ENCODE results near the gene MORN1. TPM values are rescaled to one million over a fixed set of nuclear protein-coding genes. Genes with fewer than 3 reads are reported as not detected.

The MORN1 gene
- total and polyA plus RNA-seq, 10 of the 15 experiments (the other 5 are each of a cell fraction or from before 2014, with no cell fraction given), result 0.76 to 7.9 (median 5.5) TPM

DNA sequence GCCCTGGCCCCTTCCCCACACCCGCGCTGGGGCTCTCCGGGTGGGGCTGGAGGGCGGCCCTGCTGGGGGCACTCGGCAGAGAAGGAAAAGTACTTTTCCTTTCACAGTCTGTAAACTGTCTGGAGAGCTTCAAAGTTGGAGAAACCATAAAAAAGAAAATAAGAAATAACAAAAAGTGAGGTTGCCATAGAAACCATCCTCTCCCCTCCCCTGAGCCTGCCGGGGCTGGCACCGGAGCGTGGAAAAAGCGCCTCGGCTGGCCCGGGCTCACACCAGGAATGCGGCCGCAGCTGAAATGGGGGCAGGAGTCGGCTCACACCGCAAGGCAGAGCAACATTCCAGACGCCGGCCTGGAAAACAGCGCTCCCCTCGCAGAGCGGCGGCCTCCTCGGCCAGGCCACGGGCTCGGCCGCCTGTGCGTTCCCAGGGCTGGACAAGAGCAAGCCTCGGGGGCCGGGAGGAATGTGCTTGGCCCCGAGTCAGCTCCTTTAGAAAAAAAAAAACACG is 69.2 kb downstream of the MORN1 start:
- Histone ChIP-seq H3K9ac (ENCODE audit: control insufficient read depth, insufficient read depth, low read length) (no peak overlapping the region), H3K9me3 (replicated peaks; ENCODE audit: control insufficient read depth, insufficient read depth, low read length) (no peaks in the 10 kb centered on the region; the same call in 2 of the 3 replicates), H4K20me1 (ENCODE audit: control insufficient read depth, insufficient read depth) (no peaks in the 10 kb centered on the region), H3K79me2 (ENCODE audit: control insufficient read depth, insufficient read depth, low read length) (no peaks in the 10 kb centered on the region), H3K4me1 (ENCODE audit: control insufficient read depth, insufficient read depth, low read length) (no peaks in the 10 kb centered on the region), H3K4me2 (ENCODE audit: control insufficient read depth, insufficient read depth) (no peak overlapping the region), H3K27ac (ENCODE audit: control insufficient read depth, insufficient read depth) (no peak overlapping the region), H2AFZ (ENCODE audit: control insufficient read depth, low read depth, low read length) (no peak overlapping the region), H3K4me3 (no peak overlapping the region), H3K27me3 (replicated peaks in 1 of 2; ENCODE audit: control insufficient read depth in 2 of 2, insufficient read depth in 2 of 2, low read length in 1 of 2) (no peaks in the 10 kb centered on the region), H3K36me3 (ENCODE audit: control insufficient read depth in 2 of 2, insufficient read depth in 2 of 2, low read length in 1 of 2) (no peaks in the 10 kb centered on the region)
- in situ Hi-C loops (cut with MboI) (no loop called here), intact Hi-C loops (cut with micrococcal nuclease; ENCODE audit: unreplicated experiment) (no loop called here)
- WGBS (ENCODE audit: insufficient coverage, insufficient replicate concordance, low lambda C conversion rate, missing lambda C conversion rate), result 35% methylated on average over 30 of the region's 30 CpGs
- ChIA-PET RAD21 (ENCODE audit: unreplicated experiment) (no interaction called here), POLR2A (no interaction called here), SMC1A (ENCODE audit: uncharacterized antibody, unreplicated experiment) (no interaction called here), CTCF (no interaction called here)
- no peak for DNase-seq (ENCODE audit: low read depth, low spot score)
- TF ChIP-seq, protein P1, sequence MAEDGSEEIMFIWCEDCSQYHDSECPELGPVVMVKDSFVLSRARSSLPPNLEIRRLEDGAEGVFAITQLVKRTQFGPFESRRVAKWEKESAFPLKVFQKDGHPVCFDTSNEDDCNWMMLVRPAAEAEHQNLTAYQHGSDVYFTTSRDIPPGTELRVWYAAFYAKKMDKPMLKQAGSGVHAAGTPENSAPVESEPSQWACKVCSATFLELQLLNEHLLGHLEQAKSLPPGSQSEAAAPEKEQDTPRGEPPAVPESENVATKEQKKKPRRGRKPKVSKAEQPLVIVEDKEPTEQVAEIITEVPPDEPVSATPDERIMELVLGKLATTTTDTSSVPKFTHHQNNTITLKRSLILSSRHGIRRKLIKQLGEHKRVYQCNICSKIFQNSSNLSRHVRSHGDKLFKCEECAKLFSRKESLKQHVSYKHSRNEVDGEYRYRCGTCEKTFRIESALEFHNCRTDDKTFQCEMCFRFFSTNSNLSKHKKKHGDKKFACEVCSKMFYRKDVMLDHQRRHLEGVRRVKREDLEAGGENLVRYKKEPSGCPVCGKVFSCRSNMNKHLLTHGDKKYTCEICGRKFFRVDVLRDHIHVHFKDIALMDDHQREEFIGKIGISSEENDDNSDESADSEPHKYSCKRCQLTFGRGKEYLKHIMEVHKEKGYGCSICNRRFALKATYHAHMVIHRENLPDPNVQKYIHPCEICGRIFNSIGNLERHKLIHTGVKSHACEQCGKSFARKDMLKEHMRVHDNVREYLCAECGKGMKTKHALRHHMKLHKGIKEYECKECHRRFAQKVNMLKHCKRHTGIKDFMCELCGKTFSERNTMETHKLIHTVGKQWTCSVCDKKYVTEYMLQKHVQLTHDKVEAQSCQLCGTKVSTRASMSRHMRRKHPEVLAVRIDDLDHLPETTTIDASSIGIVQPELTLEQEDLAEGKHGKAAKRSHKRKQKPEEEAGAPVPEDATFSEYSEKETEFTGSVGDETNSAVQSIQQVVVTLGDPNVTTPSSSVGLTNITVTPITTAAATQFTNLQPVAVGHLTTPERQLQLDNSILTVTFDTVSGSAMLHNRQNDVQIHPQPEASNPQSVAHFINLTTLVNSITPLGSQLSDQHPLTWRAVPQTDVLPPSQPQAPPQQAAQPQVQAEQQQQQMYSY (CRISPR knock-in tag; IDR thresholded peaks at IDR 0.05), result no peak
- TF ChIP-seq SUPT20H (IDR thresholded peaks at IDR 0.05; ENCODE audit: borderline replicate concordance, control insufficient read depth, low read depth, low read length), result no peak
- TF ChIP-seq MTA2 (IDR thresholded peaks at IDR 0.05; ENCODE audit: low read depth), result no peak
- no peak for TF ChIP-seq EZH2 (IDR thresholded peaks at IDR 0.05; ENCODE audit: borderline replicate concordance, control insufficient read depth, low read depth, low read length)
- TF ChIP-seq, protein P2, sequence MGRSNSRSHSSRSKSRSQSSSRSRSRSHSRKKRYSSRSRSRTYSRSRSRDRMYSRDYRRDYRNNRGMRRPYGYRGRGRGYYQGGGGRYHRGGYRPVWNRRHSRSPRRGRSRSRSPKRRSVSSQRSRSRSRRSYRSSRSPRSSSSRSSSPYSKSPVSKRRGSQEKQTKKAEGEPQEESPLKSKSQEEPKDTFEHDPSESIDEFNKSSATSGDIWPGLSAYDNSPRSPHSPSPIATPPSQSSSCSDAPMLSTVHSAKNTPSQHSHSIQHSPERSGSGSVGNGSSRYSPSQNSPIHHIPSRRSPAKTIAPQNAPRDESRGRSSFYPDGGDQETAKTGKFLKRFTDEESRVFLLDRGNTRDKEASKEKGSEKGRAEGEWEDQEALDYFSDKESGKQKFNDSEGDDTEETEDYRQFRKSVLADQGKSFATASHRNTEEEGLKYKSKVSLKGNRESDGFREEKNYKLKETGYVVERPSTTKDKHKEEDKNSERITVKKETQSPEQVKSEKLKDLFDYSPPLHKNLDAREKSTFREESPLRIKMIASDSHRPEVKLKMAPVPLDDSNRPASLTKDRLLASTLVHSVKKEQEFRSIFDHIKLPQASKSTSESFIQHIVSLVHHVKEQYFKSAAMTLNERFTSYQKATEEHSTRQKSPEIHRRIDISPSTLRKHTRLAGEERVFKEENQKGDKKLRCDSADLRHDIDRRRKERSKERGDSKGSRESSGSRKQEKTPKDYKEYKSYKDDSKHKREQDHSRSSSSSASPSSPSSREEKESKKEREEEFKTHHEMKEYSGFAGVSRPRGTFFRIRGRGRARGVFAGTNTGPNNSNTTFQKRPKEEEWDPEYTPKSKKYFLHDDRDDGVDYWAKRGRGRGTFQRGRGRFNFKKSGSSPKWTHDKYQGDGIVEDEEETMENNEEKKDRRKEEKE (IDR thresholded peaks at IDR 0.05), result no peak
- TF ChIP-seq, protein P3, sequence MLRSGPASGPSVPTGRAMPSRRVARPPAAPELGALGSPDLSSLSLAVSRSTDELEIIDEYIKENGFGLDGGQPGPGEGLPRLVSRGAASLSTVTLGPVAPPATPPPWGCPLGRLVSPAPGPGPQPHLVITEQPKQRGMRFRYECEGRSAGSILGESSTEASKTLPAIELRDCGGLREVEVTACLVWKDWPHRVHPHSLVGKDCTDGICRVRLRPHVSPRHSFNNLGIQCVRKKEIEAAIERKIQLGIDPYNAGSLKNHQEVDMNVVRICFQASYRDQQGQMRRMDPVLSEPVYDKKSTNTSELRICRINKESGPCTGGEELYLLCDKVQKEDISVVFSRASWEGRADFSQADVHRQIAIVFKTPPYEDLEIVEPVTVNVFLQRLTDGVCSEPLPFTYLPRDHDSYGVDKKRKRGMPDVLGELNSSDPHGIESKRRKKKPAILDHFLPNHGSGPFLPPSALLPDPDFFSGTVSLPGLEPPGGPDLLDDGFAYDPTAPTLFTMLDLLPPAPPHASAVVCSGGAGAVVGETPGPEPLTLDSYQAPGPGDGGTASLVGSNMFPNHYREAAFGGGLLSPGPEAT (IDR thresholded peaks at IDR 0.05; ENCODE audit: low read depth), result no peak
- FAIRE-seq, result no peak
- no peak for ATAC-seq
- BruUV-seq (replicated peaks), result no TSS peak

Data from GM12878 (cell line).